PC-9 (cell line): ENCODE results near the gene UXT. TPM values are rescaled to one million over a fixed set of nuclear protein-coding genes. Genes with fewer than 3 reads are reported as not detected.

Source experiments
- BruUV-seq: library from RNA; stranded (reverse); fragments of 400-500 nt; replicated peaks from 2 replicates; lab custom pipeline; 2021; lab: Mats Ljungman, UMichigan
- CTCF ChIA-PET: fragments of 300-600 bp; sonication (Branson Sonifier 250); formaldehyde crosslinking; loops from one replicate; lab custom pipeline; 2022; ENCODE audit warnings: antibody characterized with exemption; lab: Charles Lee
- POLR2A ChIA-PET: fragments of 300-600 bp; sonication (Branson Sonifier 250); formaldehyde crosslinking; loops from one replicate; lab custom pipeline; 2022; ENCODE audit warnings: antibody characterized with exemption; ENCODE audit not compliant: unreplicated experiment; lab: Charles Lee
- DNase-seq, 2 experiments: peaks; one replicate each; pipeline versions ENCODE4 v3.0.0 to v3.0.0-alpha.2; 2015 to 2022; ENCODE audit warnings: mixed read lengths in 1 of 2
- H2AFZ ChIP-seq: fragments of 200-600 bp; sonication (generic); 2 replicates; pipeline ENCODE4 v1.8.1; 2017; ENCODE audit warnings: antibody characterized with exemption
- H3F3A ChIP-seq: fragments of 200-600 bp; sonication (generic); 2 replicates; pipeline ENCODE4 v1.8.1; 2017; ENCODE audit warnings: antibody characterized with exemption, mild to moderate bottlenecking, low read depth; ENCODE audit not compliant: insufficient read depth
- H3K27ac ChIP-seq: fragments of 200-600 bp; sonication (generic); 2 replicates; pipeline ENCODE4 v1.6.1; 2016; ENCODE audit warnings: mixed run types
- H3K27me3 ChIP-seq: fragments of 200-600 bp; sonication (generic); 2 replicates; pipeline ENCODE4 v1.6.1; 2016; ENCODE audit warnings: low read depth, mixed run types; ENCODE audit not compliant: insufficient read depth
- H3K36me3 ChIP-seq: fragments of 200-600 bp; sonication (generic); 2 replicates; pipeline ENCODE4 v1.6.1; 2016; ENCODE audit warnings: low read depth, mixed run types
- H3K4me1 ChIP-seq: fragments of 200-600 bp; sonication (generic); replicated peaks from 2 replicates; pipeline ENCODE4 v1.6.1; 2016; ENCODE audit warnings: mixed run types; ENCODE audit not compliant: insufficient read depth
- H3K4me2 ChIP-seq: fragments of 200-600 bp; sonication (generic); 2 replicates; pipeline ENCODE4 v1.6.1; 2017; ENCODE audit warnings: mixed run types
- H3K4me3 ChIP-seq: fragments of 200-600 bp; sonication (generic); 2 replicates; pipeline ENCODE4 v1.6.1; 2016; ENCODE audit warnings: mixed run types
- H3K79me2 ChIP-seq: fragments of 200-600 bp; sonication (generic); 2 replicates; pipeline ENCODE4 v1.6.1; 2017; ENCODE audit warnings: low read depth, mixed run types
- H3K9me2 ChIP-seq: fragments of 200-600 bp; sonication (generic); 2 replicates; pipeline ENCODE4 v1.8.1; 2017; ENCODE audit warnings: mild to moderate bottlenecking; ENCODE audit not compliant: insufficient read depth
- H3K9me3 ChIP-seq: fragments of 200-600 bp; sonication (generic); 2 replicates; pipeline ENCODE4 v1.8.1; 2016; ENCODE audit warnings: low read depth; ENCODE audit not compliant: insufficient read depth
- H4K20me1 ChIP-seq: fragments of 200-600 bp; sonication (generic); 2 replicates; pipeline ENCODE4 v1.8.1; 2017; ENCODE audit not compliant: insufficient read depth
- EZH2 ChIP-seq: fragments of 200-600 bp; sonication (generic); IDR thresholded peaks from 2 replicates; pipeline ENCODE4 v1.8.0; 2017; ENCODE audit warnings: antibody characterized with exemption, low read depth
- intact Hi-C: fragments of 100-400 bp; cut with micrococcal nuclease; formaldehyde crosslinking; loops from one replicate; pipeline ENCODE4 v1.10.0; 2022; ENCODE audit not compliant: unreplicated experiment
- total RNA-seq: library from RNA; stranded (reverse); gene quantifications from 2 replicates; pipeline ENCODE4 v1.2.3, GENCODE V29; 2021
- TF ChIP-seq, protein P1 (sequence below): fragments of 200-600 bp; sonication (generic); conservative IDR thresholded peaks from 2 replicates; pipeline ENCODE4 v1.6.1; 2017; ENCODE audit warnings: mixed run types, antibody characterized with exemption, mild to moderate bottlenecking, moderate library complexity

UXT gene
- total RNA-seq, 1 experiment from 2014 or later, result 53.8 TPM

DNA sequence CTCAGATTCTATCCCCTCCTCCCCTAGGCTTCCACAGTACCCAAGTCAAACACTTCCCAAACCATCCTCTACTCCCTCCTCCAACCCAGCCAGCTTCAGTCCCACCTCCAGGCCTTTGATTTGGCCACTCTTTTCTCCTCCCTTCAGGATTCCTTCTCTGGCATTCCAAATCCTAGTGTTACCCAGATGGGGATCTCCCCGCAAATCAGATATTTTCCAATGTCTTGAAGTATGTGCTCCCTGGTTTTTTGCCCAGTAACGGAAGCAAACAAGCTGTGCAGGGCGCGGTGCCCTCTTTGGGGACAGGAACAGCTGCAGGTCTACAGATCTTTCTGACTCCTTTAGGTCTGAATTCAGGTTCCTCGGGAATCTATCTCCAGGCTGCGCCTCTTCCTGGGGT lies 37.1 kb downstream of the UXT start:
- Histone ChIP-seq H3K79me2 (no peaks in the 10 kb centered on the region), H3K9me2 (no peaks in the 10 kb centered on the region), H3K27me3 (no peaks in the 10 kb centered on the region), H3K4me3 (no peak overlapping the region), H2AFZ (no peak overlapping the region), H3K4me2 (no peak overlapping the region), H3K9me3 (no peaks in the 10 kb centered on the region), H3K27ac (no peak overlapping the region), H3F3A (no peaks in the 10 kb centered on the region), H4K20me1 (no peaks in the 10 kb centered on the region), H3K4me1 (no peaks in the 10 kb centered on the region), H3K36me3 (no peaks in the 10 kb centered on the region)
- BruUV-seq, result no TSS peak
- CTCF ChIA-PET, result no interaction called here
- DNase-seq, result no peak
- TF ChIP-seq EZH2, result no peak
- TF ChIP-seq, protein P1, sequence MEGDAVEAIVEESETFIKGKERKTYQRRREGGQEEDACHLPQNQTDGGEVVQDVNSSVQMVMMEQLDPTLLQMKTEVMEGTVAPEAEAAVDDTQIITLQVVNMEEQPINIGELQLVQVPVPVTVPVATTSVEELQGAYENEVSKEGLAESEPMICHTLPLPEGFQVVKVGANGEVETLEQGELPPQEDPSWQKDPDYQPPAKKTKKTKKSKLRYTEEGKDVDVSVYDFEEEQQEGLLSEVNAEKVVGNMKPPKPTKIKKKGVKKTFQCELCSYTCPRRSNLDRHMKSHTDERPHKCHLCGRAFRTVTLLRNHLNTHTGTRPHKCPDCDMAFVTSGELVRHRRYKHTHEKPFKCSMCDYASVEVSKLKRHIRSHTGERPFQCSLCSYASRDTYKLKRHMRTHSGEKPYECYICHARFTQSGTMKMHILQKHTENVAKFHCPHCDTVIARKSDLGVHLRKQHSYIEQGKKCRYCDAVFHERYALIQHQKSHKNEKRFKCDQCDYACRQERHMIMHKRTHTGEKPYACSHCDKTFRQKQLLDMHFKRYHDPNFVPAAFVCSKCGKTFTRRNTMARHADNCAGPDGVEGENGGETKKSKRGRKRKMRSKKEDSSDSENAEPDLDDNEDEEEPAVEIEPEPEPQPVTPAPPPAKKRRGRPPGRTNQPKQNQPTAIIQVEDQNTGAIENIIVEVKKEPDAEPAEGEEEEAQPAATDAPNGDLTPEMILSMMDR, result no peak
- POLR2A ChIA-PET, result no interaction called here
- intact Hi-C loops, result no loop called here

DNA sequence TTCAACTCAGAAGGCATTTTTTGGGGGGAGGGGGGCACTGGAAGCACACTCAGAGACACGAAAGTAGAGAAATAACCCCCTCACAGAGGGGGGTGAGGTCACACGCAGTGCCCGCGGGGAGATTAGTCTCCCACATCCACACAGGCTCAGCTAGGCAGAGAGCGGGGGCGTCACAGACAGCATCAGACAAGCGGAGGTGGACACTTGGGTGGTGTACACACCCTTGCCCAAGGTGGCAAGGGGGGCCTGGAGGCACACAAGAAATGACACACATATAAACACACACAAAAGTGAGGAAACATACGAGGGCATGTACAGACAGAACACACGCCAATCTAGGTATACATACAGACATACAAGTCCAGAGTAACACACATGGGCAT lies 38.7 kb downstream of the UXT start:
- POLR2A ChIA-PET, result no interaction called here
- no peaks in the 10 kb centered on the region for H3K79me2 ChIP-seq
- no TSS peak for BruUV-seq
- H3K27ac ChIP-seq, result no peak overlapping the region
- no peaks in the 10 kb centered on the region for H3K27me3 ChIP-seq
- H3K36me3 ChIP-seq, result no peaks in the 10 kb centered on the region
- no peaks in the 10 kb centered on the region for H3K9me3 ChIP-seq
- DNase-seq, result no peak
- TF ChIP-seq, protein P1, result no peak
- no peak for TF ChIP-seq EZH2
- CTCF ChIA-PET, result no interaction called here
- no peak overlapping the region for H2AFZ ChIP-seq
- intact Hi-C loops, result no loop called here
- H4K20me1 ChIP-seq, result no peaks in the 10 kb centered on the region
- H3K4me3 ChIP-seq, result no peak overlapping the region
- no peaks in the 10 kb centered on the region for H3K4me1 ChIP-seq
- no peaks in the 10 kb centered on the region for H3K9me2 ChIP-seq
- H3F3A ChIP-seq, result no peaks in the 10 kb centered on the region
- H3K4me2 ChIP-seq, result no peak overlapping the region

DNA sequence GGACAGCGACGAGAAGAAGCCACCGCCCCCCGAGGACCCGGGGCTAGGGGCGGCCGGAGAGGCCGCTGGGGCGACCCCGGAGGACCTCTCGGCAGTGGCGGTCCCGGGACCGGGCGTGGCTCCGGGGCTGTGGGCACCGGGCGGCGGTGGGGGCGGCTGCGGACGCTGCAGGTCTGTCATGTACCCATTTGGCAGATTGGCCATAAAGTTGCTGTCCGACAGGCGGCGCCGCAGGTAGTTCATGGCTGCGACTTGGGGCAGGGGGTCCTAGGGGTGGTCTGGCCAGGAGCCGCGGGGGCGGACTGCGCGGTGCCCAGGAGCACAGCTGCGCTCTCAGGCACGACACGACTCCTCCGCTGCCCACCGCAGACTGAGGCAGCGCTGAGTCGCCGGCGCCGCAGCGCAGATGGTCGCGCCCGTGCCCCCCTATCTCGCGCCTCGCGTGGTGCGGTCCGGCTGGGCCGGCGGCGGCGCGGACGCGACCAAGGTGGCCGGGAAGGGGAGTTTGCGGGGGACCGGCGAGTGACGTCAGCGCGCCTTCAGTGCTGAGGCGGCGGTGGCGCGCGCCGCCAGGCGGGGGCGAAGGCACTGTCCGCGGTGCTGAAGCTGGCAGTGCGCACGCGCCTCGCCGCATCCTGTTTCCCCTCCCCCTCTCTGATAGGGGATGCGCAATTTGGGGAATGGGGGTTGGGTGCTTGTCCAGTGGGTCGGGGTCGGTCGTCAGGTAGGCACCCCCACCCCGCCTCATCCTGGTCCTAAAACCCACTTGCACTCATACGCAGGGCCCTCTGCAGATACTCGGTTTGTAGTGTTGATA lies 39.3 kb downstream of the UXT start, which contains the start of gene SYN1:
Gene SYN1, minus strand, starts transcription at position 372 of the 817 bp plus-strand sequence. Its CDS starts 129 bp downstream, at position 243.
- Histone ChIP-seq H3K9me3 (no peaks in the 10 kb centered on the region), H3K27me3 (no peaks in the 10 kb centered on the region), H3K9me2 (no peaks in the 10 kb centered on the region), H4K20me1 (no peaks in the 10 kb centered on the region), H3K27ac (no peak within 1 kb of the TSS), H3K79me2 (no peaks in the 10 kb centered on the region), H2AFZ (no peak within 1 kb of the TSS), H3K4me1 (no peaks in the 10 kb centered on the region), H3K4me3 (no peak within 1 kb of the TSS), H3K4me2 (no peak within 1 kb of the TSS), H3K36me3 (no peaks in the 10 kb centered on the region), H3F3A (no peaks in the 10 kb centered on the region)
- no TSS peak for BruUV-seq
- DNase-seq, result no peak
- ChIA-PET CTCF (no interaction called here), POLR2A (no interaction called here)
- intact Hi-C loops, result no loop called here
- TF ChIP-seq, protein P1, result no peak
- no peak for TF ChIP-seq EZH2
